ENCODE measurements around the gene SLC1A5.

The SLC1A5 gene

GRCh38 chr19:46737298-46737654 lies 51.1 kb downstream of the SLC1A5 start:
- no peak overlapping the region for H3K4me3 ChIP-seq (ENCODE audit: low read depth, low read length)
- in situ Hi-C loops (cut with HindIII; ENCODE audit: low sequenced_read_pairs): no loop called here
- no peak for TF ChIP-seq CTCF (IDR thresholded peaks at IDR 0.05; ENCODE audit: low read depth, low read length)
- no peak for DNase-seq (ENCODE audit: low read depth, low spot score)

DNA sequence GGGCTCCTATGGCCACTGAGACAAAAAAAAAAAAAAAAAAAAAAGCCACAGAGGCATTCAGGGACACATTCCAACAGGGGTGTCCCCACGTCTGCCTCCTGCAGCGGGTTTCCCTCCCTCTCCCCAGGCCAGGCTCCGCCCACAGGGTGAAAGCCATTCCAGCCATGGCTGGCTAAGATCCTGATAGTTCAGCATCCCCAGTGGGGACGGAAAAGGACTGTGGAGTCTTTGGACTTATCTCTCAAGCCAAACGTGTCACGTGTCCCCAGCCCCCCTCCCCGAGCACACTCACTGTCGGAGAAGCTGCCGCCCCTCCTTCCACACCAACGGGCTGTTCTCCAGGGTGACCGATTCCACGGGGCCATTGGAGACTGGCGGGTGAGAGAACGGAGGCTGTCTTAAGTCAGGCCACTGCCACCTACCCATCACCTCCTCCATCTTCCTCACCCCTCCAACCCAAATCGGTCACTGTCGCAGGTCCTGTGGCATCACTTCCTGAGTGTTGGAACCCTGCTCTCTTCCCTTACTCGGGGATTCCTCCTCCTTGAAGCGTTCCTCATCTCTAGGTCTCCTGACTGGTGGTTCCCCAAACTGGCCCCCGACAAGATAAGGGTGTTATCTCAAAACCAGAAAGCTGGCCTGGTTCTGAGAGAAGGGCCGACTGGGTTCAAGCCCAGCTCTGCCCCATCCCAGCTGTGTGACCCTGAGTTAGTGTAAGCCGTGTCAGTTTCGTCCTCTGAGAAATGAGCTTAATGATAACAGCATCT lies 51.7 kb downstream of the SLC1A5 start:
- in situ Hi-C loops (cut with HindIII; ENCODE audit: low sequenced_read_pairs): no loop called here
- no peak overlapping the region for H3K4me3 ChIP-seq (ENCODE audit: low read depth, low read length)
- DNase-seq (ENCODE audit: low read depth, low spot score): no peak
- TF ChIP-seq CTCF (IDR thresholded peaks at IDR 0.05; ENCODE audit: low read depth, low read length): no peak

DNA sequence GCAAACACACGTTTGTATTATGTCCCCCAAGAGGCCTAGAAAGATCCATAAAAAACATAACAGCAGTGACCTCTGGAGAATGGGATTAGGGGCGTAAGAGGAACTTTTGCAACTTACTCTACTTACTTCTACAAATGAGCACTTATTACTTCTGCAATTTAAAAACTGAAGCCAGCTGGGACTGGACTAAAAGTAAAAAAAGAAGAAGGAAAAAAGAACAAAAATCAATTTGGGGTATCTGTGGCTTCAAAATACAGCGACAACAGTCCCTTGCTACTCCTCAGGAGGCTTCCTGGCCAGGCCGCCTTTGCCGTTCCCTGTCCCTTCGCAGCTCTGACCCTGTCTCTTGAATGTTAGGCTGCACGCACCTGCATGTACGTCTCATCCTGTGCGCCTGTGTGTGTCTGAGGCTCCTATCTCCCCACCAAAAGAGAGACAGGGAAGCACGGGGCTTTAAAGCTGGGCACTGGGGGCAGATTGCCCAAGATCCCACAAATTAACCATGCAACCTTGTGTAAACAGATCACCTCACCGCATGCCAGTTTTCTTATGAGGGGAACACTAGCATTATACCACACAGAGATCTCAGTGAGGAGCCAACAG lies 54.6 kb downstream of the SLC1A5 start:
- H3K4me3 ChIP-seq (ENCODE audit: low read depth, low read length): no peak overlapping the region
- no peak for DNase-seq (ENCODE audit: low read depth, low spot score)
- no peak for TF ChIP-seq CTCF (IDR thresholded peaks at IDR 0.05; ENCODE audit: low read depth, low read length)
- in situ Hi-C loops (cut with HindIII; ENCODE audit: low sequenced_read_pairs): no loop called here

- H3K4me3 ChIP-seq (ENCODE audit: low read depth, low read length): no peak overlapping the region
- peak; percentile 71 for DNase-seq (ENCODE audit: low read depth, low spot score)
- peak; percentile 9 for TF ChIP-seq CTCF (IDR thresholded peaks at IDR 0.05; ENCODE audit: low read depth, low read length)
- in situ Hi-C loops (cut with HindIII; ENCODE audit: low sequenced_read_pairs): no loop called here
These were observed 55.3 kb downstream of the SLC1A5 start for GRCh38 chr19:46732966-46733689.

DNA sequence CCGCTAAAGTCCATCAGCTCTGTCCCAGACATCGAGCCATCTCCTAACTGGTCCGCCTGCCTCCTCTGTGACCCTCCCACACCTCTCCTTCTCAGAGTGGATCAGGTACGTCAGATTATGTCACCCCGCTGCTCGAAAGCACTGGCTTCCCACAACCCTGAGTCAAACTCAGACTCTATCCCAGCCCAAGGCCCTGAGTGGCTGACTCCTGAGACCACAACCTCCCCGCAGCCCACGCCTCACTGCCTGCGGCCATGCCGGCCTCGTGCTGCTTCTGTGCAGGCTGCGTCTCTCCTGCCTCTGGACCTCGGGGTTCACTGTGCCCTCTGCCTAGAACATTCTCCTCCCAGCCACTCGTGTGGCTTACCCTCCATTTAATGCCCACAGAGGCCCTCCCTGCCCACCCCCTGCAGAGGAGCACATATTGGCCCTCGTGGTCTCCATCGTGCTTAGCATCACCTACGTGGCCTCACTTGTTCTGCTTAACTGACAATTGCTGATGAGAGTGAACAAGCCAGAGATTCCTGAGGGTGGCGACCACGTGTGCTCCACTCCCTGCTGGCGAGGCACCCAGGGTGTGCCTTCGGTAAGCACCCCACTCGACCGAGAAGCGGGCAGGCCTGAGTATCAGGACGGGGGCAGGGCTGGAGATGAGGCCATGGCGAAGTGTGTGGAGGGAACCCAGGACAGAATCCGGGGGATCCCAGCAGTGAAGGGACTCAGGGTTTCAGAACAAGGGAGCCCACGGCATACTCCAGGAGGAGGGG lies 56.0 kb downstream of the SLC1A5 start:
- DNase-seq (ENCODE audit: low read depth, low spot score): no peak
- H3K4me3 ChIP-seq (ENCODE audit: low read depth, low read length): no peak overlapping the region
- no peak for TF ChIP-seq CTCF (IDR thresholded peaks at IDR 0.05; ENCODE audit: low read depth, low read length)
- in situ Hi-C loops (cut with HindIII; ENCODE audit: low sequenced_read_pairs): no loop called here

GRCh38 chr19:46731584-46731983 lies 56.8 kb downstream of the SLC1A5 start:
- H3K4me3 ChIP-seq (ENCODE audit: low read depth, low read length): no peak overlapping the region
- no peak for DNase-seq (ENCODE audit: low read depth, low spot score)
- no peak for TF ChIP-seq CTCF (IDR thresholded peaks at IDR 0.05; ENCODE audit: low read depth, low read length)
- in situ Hi-C loops (cut with HindIII; ENCODE audit: low sequenced_read_pairs): no loop called here

All from astrocyte of the spinal cord (primary cell).